HG03066 (cell line): Measurements from ENCODE around the gene TMEM117.

Source experiments
- ATAC-seq: cut with Tn5 transposase; IDR thresholded peaks from one replicate; pipeline ENCODE4 v1.9.1; 2021; ENCODE audit warnings: low read depth; ENCODE audit not compliant: unreplicated experiment

TMEM117 gene

DNA sequence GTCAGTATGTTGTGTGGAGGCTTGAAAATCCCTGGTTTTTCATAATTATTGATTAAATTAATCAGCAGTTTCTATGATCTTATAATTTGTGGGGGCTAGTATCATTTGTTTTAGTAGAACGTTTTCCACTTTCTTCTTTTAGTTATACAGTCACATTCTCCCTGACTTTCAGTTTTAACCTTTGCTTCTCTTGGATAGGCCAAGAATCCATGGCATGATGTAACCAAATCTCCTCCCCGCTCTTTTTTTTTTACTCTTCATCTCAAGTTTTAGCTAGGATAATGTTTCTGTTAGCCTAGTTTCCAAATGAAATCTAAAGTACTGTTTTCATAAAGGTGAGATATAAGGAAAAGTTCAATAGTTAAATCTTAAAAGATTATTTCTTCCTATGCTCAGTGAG is 106.5 kb downstream of the TMEM117 start:
- ATAC-seq = no peak

GRCh38 chr12:43945983-43946382 is 110.1 kb downstream of the TMEM117 start:
- no peak for ATAC-seq

GRCh38 chr12:43951286-43951685 is 115.4 kb downstream of the TMEM117 start:
- ATAC-seq = no peak

DNA sequence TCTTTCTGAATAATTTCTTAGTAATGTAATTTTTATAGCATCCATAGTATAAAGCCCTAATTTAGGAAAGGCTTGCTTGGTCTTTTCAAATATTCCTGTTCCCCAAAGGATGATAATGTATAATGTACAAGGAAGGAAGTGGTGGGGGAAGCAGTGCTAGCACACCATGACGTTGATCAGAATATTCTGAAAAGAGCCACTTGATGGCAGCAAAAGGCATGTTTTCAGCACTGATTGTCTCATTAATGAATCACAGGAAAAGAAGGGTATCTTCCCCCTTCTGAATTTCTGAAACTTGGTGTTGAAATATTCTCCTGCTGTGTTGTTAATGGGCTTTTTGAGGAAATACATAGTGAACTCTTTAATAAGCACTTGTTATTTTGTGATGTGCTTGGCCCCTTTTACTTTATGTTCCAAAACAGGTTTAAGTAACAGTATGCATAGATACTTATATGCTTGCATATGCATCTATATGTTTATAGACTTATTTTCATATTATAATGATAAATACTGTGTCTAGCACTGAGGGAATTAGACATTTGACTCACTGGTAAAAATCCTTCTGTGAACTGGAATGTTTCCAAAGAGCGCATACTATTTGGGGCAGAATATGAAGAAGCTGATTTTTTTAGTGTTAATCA is 122.0 kb downstream of the TMEM117 start:
- peak; percentile 98 for ATAC-seq

GRCh38 chr12:43964033-43964432 is 128.2 kb downstream of the TMEM117 start:
- ATAC-seq = no peak

DNA sequence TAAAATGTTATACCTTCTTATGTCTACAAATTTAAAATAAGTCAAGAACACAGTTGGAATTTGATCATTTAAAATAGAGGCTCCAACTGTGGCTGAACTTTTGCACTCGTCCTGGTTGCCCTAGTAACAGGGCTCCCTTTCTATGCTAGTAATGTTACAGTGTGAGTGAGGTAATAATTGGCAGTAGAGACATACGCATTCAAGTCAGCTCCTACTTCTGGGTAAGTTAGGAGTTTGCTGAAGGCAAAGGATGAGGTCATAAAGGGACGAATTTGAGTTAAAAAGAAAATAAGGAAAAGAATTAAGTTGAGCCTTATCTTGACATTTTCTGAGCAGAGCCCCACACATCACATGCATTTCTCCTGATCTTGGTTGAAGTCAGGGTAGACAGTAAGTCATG is 129.1 kb downstream of the TMEM117 start:
- ATAC-seq = no peak

GRCh38 chr12:43965899-43966298 is 130.0 kb downstream of the TMEM117 start:
- ATAC-seq = no peak

DNA sequence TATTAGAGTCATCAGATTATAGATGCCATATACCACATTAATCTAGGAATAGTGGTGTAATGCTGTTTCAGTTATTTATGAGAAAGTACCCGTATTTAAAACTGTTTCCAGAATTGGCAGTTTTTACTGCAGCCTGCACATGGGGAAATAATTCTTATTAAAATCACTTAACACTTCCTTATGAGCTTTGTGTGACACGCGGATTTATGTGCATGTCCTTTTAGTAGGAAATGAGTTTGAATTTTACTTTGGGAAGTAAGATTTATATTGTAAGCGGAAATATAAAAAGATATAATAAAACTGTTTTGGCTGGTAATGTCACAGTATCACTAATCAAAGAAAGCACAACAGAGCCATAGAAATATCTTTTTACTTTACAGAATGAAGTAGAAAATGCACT is 132.9 kb downstream of the TMEM117 start:
- ATAC-seq = no peak

DNA sequence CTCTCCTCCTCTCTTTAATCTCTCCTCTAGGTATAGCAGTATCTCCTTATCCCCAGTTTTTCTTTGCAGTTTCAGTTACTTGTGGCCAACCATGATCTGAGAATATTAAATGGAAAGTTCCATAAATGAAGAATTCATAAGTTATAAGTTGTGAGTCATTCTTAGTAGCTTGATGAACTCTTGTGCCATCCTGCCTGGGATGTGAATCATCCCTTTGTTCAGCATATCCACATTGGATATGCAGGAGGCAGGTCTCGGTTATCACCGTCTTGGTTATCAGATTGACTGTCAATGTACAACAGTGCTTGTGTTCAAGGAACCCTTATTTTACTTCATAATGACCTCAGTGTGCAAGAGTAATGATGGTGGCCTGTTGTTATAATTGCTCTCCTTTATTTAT is 134.0 kb downstream of the TMEM117 start:
- ATAC-seq = no peak

DNA sequence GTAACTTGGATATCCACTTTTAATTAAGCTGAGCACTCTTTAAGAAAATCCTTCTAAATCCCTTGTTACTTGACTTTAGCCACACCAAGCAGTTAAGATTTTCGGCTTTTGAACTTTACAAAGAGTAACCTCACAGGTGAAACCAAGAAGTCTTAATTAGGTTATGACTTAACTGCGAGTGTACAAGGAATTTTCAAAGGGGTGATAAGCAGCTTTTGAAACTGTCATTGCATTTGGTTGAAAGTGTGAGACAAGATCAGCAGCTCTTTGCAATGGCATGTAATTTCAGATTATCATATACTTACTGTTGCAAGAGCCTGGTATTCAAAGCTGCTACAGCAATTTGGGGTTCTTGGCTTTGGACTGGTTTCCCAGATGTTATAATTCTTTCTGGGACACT is 137.5 kb downstream of the TMEM117 start:
- no peak for ATAC-seq

DNA sequence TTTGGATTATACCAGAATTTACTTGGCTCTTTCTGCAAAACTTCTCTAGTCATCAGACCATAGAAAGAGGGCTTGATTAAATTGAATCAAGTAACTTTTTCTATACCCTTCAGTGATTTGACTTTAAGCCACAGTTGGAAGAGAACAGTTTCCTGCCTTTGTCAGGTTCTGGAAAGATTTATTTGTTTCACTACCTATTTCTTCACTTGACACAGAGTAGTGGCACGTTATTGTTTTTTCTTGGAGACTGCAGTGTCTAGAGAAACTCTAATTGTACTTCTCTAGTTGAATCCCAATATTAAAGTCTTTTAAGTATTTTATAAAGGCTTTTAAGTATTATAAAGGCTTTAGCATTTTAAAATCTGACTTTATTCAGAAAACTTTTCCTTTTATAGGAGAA is 138.1 kb downstream of the TMEM117 start:
- ATAC-seq = no peak

DNA sequence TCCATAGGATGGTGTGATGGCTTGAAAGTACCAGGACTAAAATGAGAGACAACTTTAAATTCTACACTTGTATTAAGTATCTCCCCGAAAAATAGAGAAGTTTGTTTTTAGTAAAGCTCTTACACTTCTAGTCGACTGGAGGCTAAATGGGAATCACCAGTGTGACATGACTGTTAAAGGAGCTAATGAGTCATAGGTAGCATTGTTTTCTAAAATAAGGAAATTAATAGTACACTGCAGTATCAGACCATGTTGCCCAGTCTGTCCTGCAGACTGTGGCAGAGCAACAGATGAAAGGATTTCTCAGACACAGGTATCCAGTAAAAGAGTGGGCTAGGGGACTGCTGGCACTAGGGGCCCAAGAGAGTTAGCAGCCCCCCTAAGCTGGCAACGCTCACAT is 140.1 kb downstream of the TMEM117 start:
- ATAC-seq = no peak

- no peak for ATAC-seq
These were observed 142.7 kb downstream of the TMEM117 start for GRCh38 chr12:43978556-43978955.

- no peak for ATAC-seq
These were observed 143.6 kb downstream of the TMEM117 start for GRCh38 chr12:43979450-43979849.

DNA sequence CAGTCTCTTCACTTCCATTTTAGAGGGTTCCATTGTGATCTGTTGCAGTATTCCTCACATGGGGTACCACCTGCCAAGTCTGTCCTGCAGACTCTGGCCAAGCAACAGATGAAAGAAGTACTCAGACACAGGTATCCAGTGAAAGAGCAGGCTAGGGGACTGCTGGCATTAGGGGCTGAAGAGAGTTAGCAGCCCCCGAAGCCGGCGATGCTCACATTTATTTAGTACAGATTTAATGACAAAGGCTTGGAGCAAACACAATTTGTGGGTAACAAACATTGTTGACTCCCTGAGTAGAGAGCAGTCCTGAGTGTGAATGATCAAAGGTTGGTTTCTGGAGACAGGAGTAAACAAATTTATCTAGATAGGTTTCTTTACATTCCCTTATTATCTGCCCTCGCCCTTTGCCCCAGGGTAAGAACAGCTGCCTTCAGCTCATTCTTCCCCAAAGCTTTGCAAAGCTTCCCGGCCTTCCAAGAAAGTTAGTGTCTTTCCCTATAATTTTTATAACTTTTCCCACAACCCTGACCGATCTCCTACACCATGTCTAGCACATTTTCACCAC is 144.8 kb downstream of the TMEM117 start:
- no peak for ATAC-seq

DNA sequence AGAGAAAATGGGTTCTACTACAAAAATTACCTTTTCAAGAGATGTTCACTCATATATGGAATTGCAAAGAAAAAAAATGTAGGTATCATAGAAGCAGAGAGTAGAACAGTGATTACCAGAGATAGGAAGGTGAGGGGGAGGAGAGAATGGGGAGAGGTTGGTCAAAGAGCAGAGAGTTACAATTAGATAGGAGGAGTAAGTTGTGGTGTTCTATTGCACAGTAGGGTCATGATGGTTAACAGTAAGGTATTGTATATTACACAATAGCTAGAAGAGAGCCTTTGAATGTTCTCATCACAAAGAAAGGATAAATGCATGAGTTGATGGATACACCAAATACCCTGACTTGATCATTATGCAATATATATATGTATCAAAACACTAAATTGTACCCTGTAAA is 145.8 kb downstream of the TMEM117 start:
- no peak for ATAC-seq

DNA sequence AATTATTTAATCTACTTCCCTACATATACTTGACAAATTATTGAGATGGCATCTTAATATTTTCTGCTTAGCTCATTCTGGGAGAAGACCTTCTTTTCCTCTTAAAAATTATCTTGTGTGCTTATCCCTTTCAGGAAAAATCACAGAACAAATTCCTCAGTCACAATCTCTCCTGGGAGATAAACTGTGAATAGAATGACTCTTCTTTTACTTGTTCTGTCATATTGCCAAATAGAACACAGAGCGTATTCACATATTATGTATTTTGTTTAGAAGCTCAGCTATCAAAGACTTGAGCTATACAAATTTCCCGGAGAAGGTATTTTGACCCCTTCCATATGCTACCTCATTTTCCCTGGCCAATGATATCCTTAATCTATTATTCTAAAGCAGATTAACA is 146.7 kb downstream of the TMEM117 start:
- no peak for ATAC-seq

- ATAC-seq = peak; percentile 97
These were observed 153.1 kb downstream of the TMEM117 start for GRCh38 chr12:43988838-43989560.

GRCh38 chr12:43992856-43993255 is 157.0 kb downstream of the TMEM117 start:
- ATAC-seq = no peak

GRCh38 chr12:44000309-44000952 is 164.6 kb downstream of the TMEM117 start:
- ATAC-seq = peak; percentile 98

- ATAC-seq = no peak
These were observed 166.7 kb downstream of the TMEM117 start for GRCh38 chr12:44002607-44003006.

GRCh38 chr12:44003721-44004120 is 167.8 kb downstream of the TMEM117 start:
- ATAC-seq = no peak
